ENCODE measurements around the gene RYR1. TPM values are rescaled to one million over a fixed set of nuclear protein-coding genes. Genes with fewer than 3 reads are reported as not detected.
A peak's percentile ranks its signal among the peaks of the same experiment; 100 is the strongest.
"Not testable (repeated sequence)": the region's sequence is repeated elsewhere in the genome, so short reads cannot be mapped to it uniquely, and the experiment has no call there.

The RYR1 gene
- total RNA-seq, 1 donor, result not detected

DNA sequence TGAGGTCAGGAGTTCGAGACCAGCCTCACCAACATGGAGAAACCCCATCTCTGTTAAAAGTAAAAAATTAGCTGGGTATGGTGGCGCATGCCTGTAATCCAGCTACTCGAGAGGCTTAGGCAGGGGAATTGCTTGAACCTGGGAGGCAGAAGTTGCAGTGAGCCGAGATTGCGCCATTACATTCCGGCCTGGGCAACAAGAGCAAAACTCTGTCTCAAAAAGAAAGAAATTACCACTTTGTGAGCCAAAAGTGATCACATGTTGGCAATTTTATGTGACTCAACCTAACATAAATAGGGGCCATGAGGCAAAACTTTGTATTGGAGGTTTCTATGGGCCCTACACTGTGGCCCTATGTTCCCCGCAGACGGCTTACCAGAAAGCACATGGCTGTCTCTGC lies 112.1 kb downstream of the RYR1 start:
- TF ChIP-seq, protein P1, sequence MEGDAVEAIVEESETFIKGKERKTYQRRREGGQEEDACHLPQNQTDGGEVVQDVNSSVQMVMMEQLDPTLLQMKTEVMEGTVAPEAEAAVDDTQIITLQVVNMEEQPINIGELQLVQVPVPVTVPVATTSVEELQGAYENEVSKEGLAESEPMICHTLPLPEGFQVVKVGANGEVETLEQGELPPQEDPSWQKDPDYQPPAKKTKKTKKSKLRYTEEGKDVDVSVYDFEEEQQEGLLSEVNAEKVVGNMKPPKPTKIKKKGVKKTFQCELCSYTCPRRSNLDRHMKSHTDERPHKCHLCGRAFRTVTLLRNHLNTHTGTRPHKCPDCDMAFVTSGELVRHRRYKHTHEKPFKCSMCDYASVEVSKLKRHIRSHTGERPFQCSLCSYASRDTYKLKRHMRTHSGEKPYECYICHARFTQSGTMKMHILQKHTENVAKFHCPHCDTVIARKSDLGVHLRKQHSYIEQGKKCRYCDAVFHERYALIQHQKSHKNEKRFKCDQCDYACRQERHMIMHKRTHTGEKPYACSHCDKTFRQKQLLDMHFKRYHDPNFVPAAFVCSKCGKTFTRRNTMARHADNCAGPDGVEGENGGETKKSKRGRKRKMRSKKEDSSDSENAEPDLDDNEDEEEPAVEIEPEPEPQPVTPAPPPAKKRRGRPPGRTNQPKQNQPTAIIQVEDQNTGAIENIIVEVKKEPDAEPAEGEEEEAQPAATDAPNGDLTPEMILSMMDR (IDR thresholded peaks at IDR 0.05; ENCODE audit: insufficient read depth, low read length), result no peak

DNA sequence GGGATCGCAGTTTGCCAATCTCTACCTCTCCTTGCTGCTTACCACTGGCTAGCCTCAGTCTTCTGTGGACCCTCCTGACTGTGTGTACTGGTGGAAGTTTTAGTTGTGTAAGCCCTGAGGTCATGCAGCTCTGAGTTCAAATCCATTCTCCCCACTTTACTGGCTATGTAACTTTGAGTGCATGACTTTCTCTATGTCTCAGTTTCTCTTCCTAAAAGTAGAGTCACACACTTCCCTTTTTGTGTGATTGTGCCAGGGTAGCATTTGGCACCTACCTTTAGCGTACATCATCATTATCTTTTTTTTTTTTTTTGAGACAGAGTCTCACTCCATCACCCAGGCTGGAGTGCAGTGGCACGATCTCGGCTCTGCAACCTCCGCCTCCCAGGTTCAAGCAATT lies 113.9 kb downstream of the RYR1 start:
- no peak overlapping the region for H3K4me3 ChIP-seq (ENCODE audit: low read depth, low read length)
- DNase-seq (ENCODE audit: low read depth), result no peak
- TF ChIP-seq, protein P1 (IDR thresholded peaks at IDR 0.05; ENCODE audit: insufficient read depth, low read length), result no peak

More for the DNA sequence above, 112.1 kb downstream of the RYR1 start:
- DNase-seq (ENCODE audit: low read depth), result peak; percentile 25
- H3K4me3 ChIP-seq (ENCODE audit: low read depth, low read length), result no peak overlapping the region

DNA sequence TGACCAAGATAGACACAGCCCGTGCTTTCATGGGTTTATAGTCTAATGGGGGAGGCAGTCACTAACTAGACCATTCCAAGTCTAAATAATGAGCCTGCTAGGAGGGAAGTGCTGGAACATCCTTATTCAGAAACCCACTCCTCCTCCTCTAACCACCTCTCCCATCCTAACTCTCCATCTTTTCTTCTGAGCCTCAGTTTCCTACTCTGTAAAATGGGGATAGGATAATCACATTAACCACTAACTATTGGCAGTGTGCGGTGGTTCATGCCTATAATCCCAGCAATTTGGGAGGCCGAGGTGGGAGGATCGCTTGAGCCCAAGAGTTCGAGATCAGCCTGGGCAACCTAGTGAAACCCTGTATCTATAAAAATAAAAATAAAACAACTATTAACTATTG lies 115.6 kb downstream of the RYR1 start:
- TF ChIP-seq, protein P1 (IDR thresholded peaks at IDR 0.05; ENCODE audit: insufficient read depth, low read length), result no peak
- no peak for DNase-seq (ENCODE audit: low read depth)
- no peak overlapping the region for H3K4me3 ChIP-seq (ENCODE audit: low read depth, low read length)

DNA sequence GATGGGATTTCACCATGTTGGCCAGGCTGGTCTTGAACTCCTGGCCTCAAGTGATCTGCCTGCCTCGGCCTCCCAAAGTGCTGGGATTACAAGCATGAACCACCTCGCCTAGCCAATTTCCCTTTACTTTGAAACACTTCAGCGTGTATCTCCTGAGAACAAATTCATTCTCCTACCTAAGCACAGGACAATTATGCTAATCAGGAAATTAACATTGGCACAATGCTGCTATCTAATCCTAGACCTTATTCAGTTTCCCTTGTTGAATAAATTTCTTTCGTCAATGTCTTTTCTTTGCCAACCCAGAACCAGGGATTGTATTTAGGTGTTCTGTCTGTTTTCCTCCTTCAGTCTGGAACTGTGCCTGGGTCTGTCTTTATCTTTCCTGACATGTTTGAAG lies 116.5 kb downstream of the RYR1 start:
- TF ChIP-seq, protein P1 (IDR thresholded peaks at IDR 0.05; ENCODE audit: insufficient read depth, low read length), result no peak
- no peak overlapping the region for H3K4me3 ChIP-seq (ENCODE audit: low read depth, low read length)
- no peak for DNase-seq (ENCODE audit: low read depth)

DNA sequence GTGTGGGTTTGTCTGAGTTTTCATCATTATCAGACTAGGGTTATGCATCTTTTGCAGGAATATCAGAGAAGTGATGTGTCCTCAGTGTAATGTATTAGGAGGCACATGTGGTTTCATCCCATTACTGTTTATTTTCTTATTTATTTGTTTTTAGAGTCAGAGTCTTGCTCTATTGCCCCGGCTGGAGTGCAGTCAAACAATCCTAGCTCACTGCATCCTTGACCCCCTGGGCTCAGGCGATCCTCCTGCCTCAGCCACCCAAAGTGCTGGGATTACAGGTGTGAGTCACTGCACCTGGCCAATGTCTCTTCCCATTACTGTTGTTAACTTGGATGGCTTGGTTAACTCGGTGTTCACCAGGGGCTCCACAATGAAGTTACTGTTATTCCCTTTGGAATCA lies 116.9 kb downstream of the RYR1 start:
- TF ChIP-seq, protein P1 (IDR thresholded peaks at IDR 0.05; ENCODE audit: insufficient read depth, low read length), result no peak
- DNase-seq (ENCODE audit: low read depth), result no peak
- no peak overlapping the region for H3K4me3 ChIP-seq (ENCODE audit: low read depth, low read length)

DNA sequence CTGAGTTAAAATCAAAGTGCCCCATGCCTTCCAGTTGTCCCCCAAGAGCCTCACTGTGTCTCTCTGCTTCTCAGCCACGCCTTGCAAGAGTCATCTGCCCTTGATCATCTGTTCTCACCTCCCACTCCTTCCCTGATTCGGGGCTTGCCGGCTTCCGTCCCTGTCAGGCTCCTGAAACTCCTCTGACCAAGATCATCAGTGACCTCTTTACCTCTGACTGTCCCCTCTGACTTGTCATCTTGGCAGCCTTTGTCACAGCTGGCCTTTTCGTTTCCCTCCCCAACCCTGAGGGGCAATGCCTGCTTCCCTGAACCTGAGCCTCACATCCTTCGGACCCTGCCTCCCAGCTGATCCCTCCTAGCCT lies 117.9 kb downstream of the RYR1 start:
- DNase-seq (ENCODE audit: low read depth), result no peak
- H3K4me3 ChIP-seq (ENCODE audit: low read depth, low read length), result no peak overlapping the region
- TF ChIP-seq, protein P1 (IDR thresholded peaks at IDR 0.05; ENCODE audit: insufficient read depth, low read length), result no peak

DNA sequence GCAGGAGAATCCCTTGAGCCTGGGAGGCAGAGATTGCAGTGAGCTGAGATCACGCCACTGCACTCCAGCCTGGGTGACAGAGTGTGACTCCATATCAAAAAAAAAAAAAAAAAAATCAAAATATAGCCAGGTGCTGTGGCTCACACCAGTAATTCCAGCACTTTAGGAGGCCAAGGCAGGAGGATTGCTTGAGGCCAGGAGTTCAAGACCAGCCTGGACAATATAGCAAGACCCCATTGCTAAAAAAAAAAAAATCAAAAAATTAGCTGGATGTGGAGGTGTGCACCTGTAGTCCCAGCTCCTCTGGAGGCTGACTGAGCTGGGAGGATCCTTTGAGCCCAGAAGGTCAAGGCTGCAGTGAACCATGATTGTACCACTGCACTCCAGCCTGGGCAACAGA lies 119.7 kb downstream of the RYR1 start:
- not testable (repeated sequence) for DNase-seq (ENCODE audit: low read depth); H3K4me3 ChIP-seq (ENCODE audit: low read depth, low read length)

Measured in fibroblast of the aortic adventitia (primary cell).